Right cardiac atrium (tissue), 5 donors: ENCODE results near the gene SVIL. TPM values are rescaled to one million over a fixed set of nuclear protein-coding genes. Genes with fewer than 3 reads are reported as not detected.

Experiments used
- ATAC-seq, 2 donors: fragments of 200-7000 bp; cut with Tn5 transposase; one replicate each; pipeline versions ENCODE4 v1.8.0 to v1.9.1; 2020; ENCODE audit warnings: moderate library complexity in 2 of 2, mild to moderate bottlenecking in 1 of 2
- DNase-seq, 3 donors: peaks; one replicate each; pipeline ENCODE4 v3.0.0-alpha.2; 2020
- H3K27ac ChIP-seq: one replicate; pipeline ENCODE4 v1.5.1; 2013; ENCODE audit warnings: mild to moderate bottlenecking, low read length, control low read depth, moderate library complexity
- H3K27me3 ChIP-seq: one replicate; pipeline ENCODE4 v1.6.1; 2013; ENCODE audit not compliant: control insufficient read depth, insufficient read depth
- H3K4me1 ChIP-seq: one replicate; pipeline ENCODE4 v1.6.1; 2013; ENCODE audit warnings: low read length; ENCODE audit not compliant: control insufficient read depth, insufficient read depth
- H3K4me3 ChIP-seq: one replicate; pipeline ENCODE4 v1.5.1; 2013; ENCODE audit warnings: low read length, control low read depth
- H3K9me3 ChIP-seq: one replicate; pipeline ENCODE4 v1.6.1; 2013; ENCODE audit warnings: low read length; ENCODE audit not compliant: control insufficient read depth
- WGBS: extraction: QIAGEN DNeasy Blood & Tissue Kit; methylation state at CpG from one replicate; pipeline ENCODE4 v1.1.7; 2013; 5-methylcytosine and 5-hydroxymethylcytosine counted together
- intact Hi-C, 4 donors: fragments of 100-400 bp; cut with DNase I; formaldehyde crosslinking; loops; one replicate each; pipeline versions ENCODE4 v1.11.0 to v1.14.0; 2022 to 2023
- polyA plus RNA-seq: library from polyadenylated mRNA; stranded (reverse); fragments of 200-250 nt; gene quantifications from one replicate; pipeline ENCODE4 v1.2.3, GENCODE V29; 2013
- total RNA-seq, 4 donors: library from RNA; stranded (reverse); fragmentation: NEBNext Ultra II Directional; extraction: Animal tissue kit (Norgen Biotek cat#: 25700); gene quantifications; one replicate each; pipeline ENCODE4 v1.2.1, GENCODE V29; 2021
- donor health status: healthy with polysubstance abuse.
- donor health status: DM: no; HTN: yes; CAD: no.
- donor health status: DM: no; HTN: no; CAD: no.
- donor health status: DM: no; HTN: yes; CAD: no; lungs with severe emphysema.
- donor health status: DM: yes; HTN: yes; CAD: no.

Gene SVIL
- total and polyA plus RNA-seq, 5 donors = 106 to 374 (median 265) TPM

DNA sequence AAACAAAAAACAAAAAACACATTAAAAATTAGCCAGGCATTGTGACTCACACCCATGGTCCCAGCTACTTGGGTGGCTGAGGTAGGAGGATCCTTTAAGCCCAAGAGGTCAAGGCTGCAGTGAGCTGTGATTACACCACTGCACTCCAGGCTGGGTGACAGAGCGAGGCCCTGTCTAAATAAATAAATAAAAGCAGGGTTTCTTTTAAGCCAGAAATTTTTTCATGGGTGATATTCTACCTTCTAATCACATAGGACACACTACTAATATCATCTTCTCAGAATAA lies 14.2 kb upstream of the SVIL start:
- Histone ChIP-seq H3K4me3 (no peak overlapping the region), H3K4me1 (peaks cover 10% of the 10 kb centered on the region), H3K9me3 (no peaks in the 10 kb centered on the region), H3K27ac (no peak overlapping the region), H3K27me3 (no peaks in the 10 kb centered on the region)
- DNase-seq = no peak
- no peak for ATAC-seq
- 92% methylated on average over 1 of the region's 1 CpG for WGBS
- intact Hi-C loops = loop anchor here in 1 of 4 donors (10.0 kb wide), 1 partner anchor 86 kb away; no protein-coding TSS in a partner anchor

- Histone ChIP-seq H3K4me3 (no peak overlapping the region), H3K27ac (peak overlapping the region; percentile 81), H3K9me3 (no peaks in the 10 kb centered on the region), H3K4me1 (peaks cover 13% of the 10 kb centered on the region), H3K27me3 (no peaks in the 10 kb centered on the region)
- intact Hi-C loops = loop anchor here in 1 of 4 donors (10.0 kb wide), 1 partner anchor 86 kb away; no protein-coding TSS in a partner anchor
- ATAC-seq = peak; percentile 21 to 46
- 43% methylated on average over 9 of the region's 9 CpGs for WGBS
- DNase-seq = peak in 1 of 3 donors; percentile 69
Measured at GRCh38 chr10:29648114-29648982, 13.6 kb upstream of the SVIL start.

GRCh38 chr10:29647478-29647877 lies 12.7 kb upstream of the SVIL start:
- Histone ChIP-seq H3K4me1 (peaks cover 15% of the 10 kb centered on the region), H3K4me3 (no peak overlapping the region), H3K27me3 (no peaks in the 10 kb centered on the region), H3K27ac (no peak overlapping the region), H3K9me3 (no peaks in the 10 kb centered on the region)
- intact Hi-C loops = loop anchor here in 1 of 4 donors (10.0 kb wide), 1 partner anchor 87 kb away; no protein-coding TSS in a partner anchor
- 57% methylated on average over 5 of the region's 5 CpGs for WGBS
- DNase-seq = no peak
- ATAC-seq = no peak

DNA sequence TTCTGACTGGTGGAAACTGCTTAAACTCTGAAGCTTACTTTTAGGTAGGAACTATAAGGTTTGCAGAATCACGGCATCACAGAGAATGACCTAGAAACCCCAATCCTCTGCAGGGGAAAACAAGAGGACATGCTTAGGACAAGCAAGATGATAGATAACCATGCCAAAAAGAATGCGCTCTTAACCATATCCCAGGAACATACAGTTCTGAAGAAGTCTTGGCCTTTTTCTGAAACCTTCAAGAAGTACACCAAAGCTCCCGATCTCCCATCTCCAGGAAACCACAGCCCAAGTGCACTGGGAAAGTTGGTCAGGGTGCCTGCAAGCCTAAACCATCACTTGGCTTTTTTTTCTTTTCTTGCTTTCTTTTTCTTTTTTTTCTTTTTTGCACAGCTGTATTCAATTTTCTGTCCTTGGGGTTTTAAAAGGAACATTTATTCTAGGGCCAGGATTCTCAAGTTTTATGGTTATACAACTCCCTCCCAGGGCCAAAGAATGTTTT lies 12.2 kb upstream of the SVIL start:
- DNase-seq = no peak
- intact Hi-C loops = loop anchor here in 1 of 4 donors (10.0 kb wide), 1 partner anchor 88 kb away; no protein-coding TSS in a partner anchor
- Histone ChIP-seq H3K27me3 (no peaks in the 10 kb centered on the region), H3K27ac (peak overlapping the region; percentile 57), H3K4me3 (no peak overlapping the region), H3K4me1 (peaks cover 16% of the 10 kb centered on the region), H3K9me3 (no peaks in the 10 kb centered on the region)
- peak in 1 of 2 donors; percentile 6 for ATAC-seq
- WGBS = 57% methylated on average over 3 of the region's 3 CpGs

GRCh38 chr10:29646238-29646902 lies 11.6 kb upstream of the SVIL start:
- ATAC-seq (peak; percentile 4 to 34), DNase-seq (peak in 1 of 3 donors; percentile 33)
- H3K4me3 ChIP-seq = no peak overlapping the region
- no peaks in the 10 kb centered on the region for H3K9me3 ChIP-seq
- H3K27me3 ChIP-seq = no peaks in the 10 kb centered on the region
- intact Hi-C loops = loop anchor here in 1 of 4 donors (10.0 kb wide), 1 partner anchor 88 kb away; no protein-coding TSS in a partner anchor
- whole genome bisulfite sequencing = 27% methylated on average over 8 of the region's 8 CpGs
- H3K4me1 ChIP-seq = peaks cover 16% of the 10 kb centered on the region
- H3K27ac ChIP-seq = peak overlapping the region; percentile 57

DNA sequence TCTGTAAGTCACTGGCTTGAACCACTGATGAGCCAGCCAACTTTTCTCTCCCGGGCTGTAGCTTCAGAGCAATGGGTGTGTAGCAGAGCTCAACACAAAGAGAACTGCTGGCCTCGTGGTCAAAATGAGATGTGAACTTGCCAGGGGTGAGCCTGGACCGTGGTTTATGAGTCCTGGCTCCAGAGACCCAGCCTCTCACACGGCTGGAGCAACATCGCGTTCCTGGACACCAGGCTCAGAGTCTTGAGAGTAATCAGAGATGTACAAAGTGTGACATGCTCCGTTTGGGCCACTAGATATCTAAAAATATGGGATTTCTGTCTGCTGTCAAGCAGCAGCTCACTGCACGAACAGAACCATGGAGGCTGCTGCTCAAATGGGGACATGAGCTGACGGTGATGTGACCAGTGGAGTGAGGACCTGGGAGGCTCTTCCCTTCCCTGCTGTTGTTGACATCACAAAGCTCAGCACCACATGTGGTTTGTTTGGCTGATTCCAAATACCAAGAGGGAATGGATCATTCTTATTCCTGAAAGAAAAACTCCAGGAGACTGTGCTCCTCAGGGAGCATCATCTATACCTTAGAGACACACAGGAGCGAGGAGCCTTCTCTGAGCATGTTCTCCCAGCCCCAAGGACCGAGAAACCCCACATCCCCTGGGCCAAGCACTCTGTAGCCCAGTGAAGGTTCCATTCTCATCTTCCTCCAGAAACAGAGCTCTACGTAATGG lies 9.2 kb upstream of the SVIL start:
- Histone ChIP-seq H3K4me1 (peaks cover 16% of the 10 kb centered on the region), H3K9me3 (no peaks in the 10 kb centered on the region), H3K4me3 (no peak overlapping the region), H3K27ac (peak overlapping the region; percentile 96), H3K27me3 (no peaks in the 10 kb centered on the region)
- WGBS = 47% methylated on average over 12 of the region's 12 CpGs
- peak; percentile 64 to 81 (median 79) for DNase-seq
- intact Hi-C loops = loop anchor here in 1 of 4 donors (10.0 kb wide), 1 partner anchor 91 kb away; no protein-coding TSS in a partner anchor
- peak; percentile 68 to 80 for ATAC-seq

DNA sequence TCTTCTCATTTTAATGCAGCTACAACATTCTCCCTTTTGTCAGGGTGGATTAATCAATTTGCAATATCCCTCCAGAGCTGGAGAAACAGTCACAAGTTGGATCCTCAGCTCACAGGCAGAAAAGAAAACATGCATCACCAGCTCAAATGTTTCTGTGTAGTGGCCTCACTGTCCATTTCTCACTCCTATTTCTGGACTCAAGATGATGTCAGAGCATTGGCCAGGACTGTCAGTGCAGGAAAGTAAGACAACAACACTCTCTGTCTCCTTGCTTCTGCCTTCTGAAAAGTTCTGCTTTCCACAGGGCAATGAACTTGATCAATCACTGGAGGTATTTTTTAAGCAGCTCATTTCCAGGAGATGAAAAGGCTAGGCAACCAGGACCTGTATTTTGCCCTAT lies 8.2 kb upstream of the SVIL start:
- Histone ChIP-seq H3K27me3 (no peaks in the 10 kb centered on the region), H3K27ac (peak overlapping the region; percentile 96), H3K4me1 (peaks cover 13% of the 10 kb centered on the region), H3K4me3 (no peak overlapping the region), H3K9me3 (no peaks in the 10 kb centered on the region)
- ATAC-seq (peak; percentile 76 to 86), DNase-seq (no peak)
- intact Hi-C loops = loop anchor here in 1 of 4 donors (10.0 kb wide), 1 partner anchor 92 kb away; no protein-coding TSS in a partner anchor

DNA sequence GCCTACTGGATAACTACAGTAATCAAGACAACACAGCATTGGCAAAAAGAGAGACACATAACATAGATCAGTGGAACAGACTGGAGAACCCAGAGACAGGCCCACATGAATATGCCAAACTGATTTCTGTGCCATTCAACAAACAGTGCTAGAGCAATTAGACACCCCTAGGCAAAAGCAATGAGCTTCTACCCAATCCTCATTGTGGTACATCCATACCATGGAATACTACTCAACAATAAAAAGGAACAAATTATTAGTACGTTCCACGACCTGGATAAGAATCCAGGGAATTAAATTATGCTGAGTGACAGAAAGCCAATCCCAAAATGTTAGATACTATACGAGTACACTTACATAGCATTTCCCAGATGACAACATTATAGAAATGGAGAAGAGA lies 2.8 kb upstream of the SVIL start:
- DNase-seq = no peak
- Histone ChIP-seq H3K27me3 (no peaks in the 10 kb centered on the region), H3K4me1 (peaks cover 4% of the 10 kb centered on the region), H3K27ac (no peak overlapping the region), H3K4me3 (no peak overlapping the region), H3K9me3 (no peaks in the 10 kb centered on the region)
- ATAC-seq = no peak
- 97% methylated on average over 3 of the region's 3 CpGs for WGBS
- intact Hi-C loops = loop anchor here in 1 of 4 donors (10.0 kb wide), 1 partner anchor 97 kb away; no protein-coding TSS in a partner anchor

DNA sequence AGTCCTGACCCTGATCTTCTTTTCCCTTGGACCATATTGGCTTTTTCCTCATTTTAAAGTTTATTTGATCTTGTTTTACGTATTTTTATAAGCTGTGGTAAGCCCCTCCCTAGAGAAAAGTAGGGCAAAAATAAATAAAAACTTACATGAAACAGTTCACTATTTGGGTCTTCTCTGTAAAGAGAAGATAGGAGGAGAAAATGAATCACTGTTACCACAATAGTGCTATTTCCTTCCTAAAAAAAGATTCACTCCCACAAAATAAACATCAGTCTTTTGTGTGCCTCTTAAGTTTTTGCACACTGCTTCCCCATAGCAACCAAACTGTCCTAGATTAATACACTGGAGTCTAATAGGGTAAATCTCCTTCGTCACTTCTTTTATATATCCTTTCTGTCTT lies 1.4 kb upstream of the SVIL start:
- DNase-seq = no peak
- Histone ChIP-seq H3K27ac (no peak overlapping the region), H3K27me3 (no peaks in the 10 kb centered on the region), H3K4me3 (no peak overlapping the region), H3K4me1 (peaks cover 3% of the 10 kb centered on the region), H3K9me3 (no peaks in the 10 kb centered on the region)
- intact Hi-C loops = loop anchor here in 1 of 4 donors (10.0 kb wide), 1 partner anchor 99 kb away; no protein-coding TSS in a partner anchor
- 24% methylated on average over 2 of the region's 2 CpGs for WGBS
- peak; percentile 29 to 80 for ATAC-seq

DNA sequence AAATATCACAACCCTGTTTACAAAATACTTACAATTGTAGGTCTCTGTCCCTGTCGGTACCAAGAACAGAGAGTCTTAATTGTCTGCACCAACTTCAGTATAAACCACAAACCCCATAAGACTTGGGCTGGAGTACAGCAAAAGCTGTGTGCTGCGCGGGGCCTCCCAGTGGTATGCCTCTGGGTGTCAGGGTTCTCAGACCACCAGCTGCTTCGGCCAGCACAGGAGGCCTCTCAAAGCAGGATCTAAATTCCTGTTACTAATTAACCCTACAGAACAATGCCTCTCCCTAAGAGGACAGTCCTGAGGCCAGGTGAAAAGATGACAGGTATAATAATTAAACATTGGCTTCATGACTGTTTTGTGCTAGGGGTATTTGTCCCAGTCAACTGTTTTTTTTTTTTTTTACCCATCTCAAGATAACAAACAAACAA lies 957 bp upstream of the SVIL start:
- peak overlapping the region; percentile 99 for H3K27ac ChIP-seq
- 42% methylated on average over 4 of the region's 4 CpGs for WGBS
- DNase-seq (no peak), ATAC-seq (peak; percentile 38 to 47)
- peaks cover 5% of the 10 kb centered on the region for H3K4me1 ChIP-seq
- peak overlapping the region; percentile 26 for H3K4me3 ChIP-seq
- no peaks in the 10 kb centered on the region for H3K27me3 ChIP-seq
- H3K9me3 ChIP-seq = no peaks in the 10 kb centered on the region
- intact Hi-C loops = loop anchor here in 1 of 4 donors (10.0 kb wide), 1 partner anchor 99 kb away; no protein-coding TSS in a partner anchor
